Mammary epithelial cell (primary cell): ENCODE data around the gene RBPJL.

Source experiments
- EZH2 ChIP-seq: IDR thresholded peaks from 2 replicates; pipeline ENCODE4 v1.6.1; 2012; ENCODE audit warnings: low read length, inconsistent platforms, borderline replicate concordance
- TF ChIP-seq, protein P1 (sequence below), 2 donors: IDR thresholded peaks in 1 of 2; conservative IDR thresholded peaks in 1 of 2; 2 replicates each; pipeline ENCODE4 v1.5.1; 2011 to 2012; ENCODE audit warnings: inconsistent platforms in 2 of 2, low read length in 2 of 2, mild to moderate bottlenecking in 2 of 2, control low read depth in 1 of 2, low read depth in 1 of 2; ENCODE audit not compliant: insufficient read depth in 1 of 2; ENCODE audit errors: extremely low read depth in 1 of 2

DNA sequence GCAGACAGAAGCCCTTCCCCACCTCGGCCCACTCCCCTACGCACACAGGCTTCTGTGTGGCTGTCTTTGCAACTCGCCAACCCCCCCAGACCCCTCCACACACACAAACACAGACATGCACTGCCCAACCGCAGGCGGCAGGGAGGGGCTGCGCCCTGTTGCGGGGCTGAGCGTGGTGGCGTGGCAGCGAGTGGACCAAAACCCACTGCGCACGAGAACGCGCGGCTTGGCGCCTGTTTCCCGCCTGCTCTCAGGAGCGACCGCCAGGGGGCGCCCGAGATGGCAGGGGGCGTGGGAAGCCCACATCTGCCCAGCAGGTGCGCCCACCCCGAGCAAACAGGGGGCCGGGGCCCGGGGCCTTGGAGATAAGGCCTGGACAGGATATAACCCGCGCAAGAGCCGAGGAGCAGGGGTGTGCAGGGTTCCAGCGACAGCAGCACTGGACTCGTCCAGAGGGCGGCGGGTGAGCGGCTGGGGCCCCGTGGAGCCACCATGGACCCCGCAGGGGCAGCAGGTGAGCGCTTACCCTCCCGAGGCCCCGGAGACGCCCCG lies at the start of gene RBPJL:
- TF ChIP-seq, protein P1, sequence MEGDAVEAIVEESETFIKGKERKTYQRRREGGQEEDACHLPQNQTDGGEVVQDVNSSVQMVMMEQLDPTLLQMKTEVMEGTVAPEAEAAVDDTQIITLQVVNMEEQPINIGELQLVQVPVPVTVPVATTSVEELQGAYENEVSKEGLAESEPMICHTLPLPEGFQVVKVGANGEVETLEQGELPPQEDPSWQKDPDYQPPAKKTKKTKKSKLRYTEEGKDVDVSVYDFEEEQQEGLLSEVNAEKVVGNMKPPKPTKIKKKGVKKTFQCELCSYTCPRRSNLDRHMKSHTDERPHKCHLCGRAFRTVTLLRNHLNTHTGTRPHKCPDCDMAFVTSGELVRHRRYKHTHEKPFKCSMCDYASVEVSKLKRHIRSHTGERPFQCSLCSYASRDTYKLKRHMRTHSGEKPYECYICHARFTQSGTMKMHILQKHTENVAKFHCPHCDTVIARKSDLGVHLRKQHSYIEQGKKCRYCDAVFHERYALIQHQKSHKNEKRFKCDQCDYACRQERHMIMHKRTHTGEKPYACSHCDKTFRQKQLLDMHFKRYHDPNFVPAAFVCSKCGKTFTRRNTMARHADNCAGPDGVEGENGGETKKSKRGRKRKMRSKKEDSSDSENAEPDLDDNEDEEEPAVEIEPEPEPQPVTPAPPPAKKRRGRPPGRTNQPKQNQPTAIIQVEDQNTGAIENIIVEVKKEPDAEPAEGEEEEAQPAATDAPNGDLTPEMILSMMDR (conservative IDR thresholded peaks at IDR 0.05 in 1 of 2, IDR thresholded peaks at IDR 0.05 in 1 of 2; ENCODE audit: extremely low read depth in 1 of 2, insufficient read depth in 1 of 2, low read depth in 1 of 2, low read length in 2 of 2), result peak; percentile 42 to 72
- no peak for TF ChIP-seq EZH2
